Measurements from ENCODE around the gene NPBWR2. TPM values are rescaled to one million over a fixed set of nuclear protein-coding genes. Genes with fewer than 3 reads are reported as not detected.

Gene NPBWR2
- total RNA-seq, 4 donors from 2014 or later = not detected

DNA sequence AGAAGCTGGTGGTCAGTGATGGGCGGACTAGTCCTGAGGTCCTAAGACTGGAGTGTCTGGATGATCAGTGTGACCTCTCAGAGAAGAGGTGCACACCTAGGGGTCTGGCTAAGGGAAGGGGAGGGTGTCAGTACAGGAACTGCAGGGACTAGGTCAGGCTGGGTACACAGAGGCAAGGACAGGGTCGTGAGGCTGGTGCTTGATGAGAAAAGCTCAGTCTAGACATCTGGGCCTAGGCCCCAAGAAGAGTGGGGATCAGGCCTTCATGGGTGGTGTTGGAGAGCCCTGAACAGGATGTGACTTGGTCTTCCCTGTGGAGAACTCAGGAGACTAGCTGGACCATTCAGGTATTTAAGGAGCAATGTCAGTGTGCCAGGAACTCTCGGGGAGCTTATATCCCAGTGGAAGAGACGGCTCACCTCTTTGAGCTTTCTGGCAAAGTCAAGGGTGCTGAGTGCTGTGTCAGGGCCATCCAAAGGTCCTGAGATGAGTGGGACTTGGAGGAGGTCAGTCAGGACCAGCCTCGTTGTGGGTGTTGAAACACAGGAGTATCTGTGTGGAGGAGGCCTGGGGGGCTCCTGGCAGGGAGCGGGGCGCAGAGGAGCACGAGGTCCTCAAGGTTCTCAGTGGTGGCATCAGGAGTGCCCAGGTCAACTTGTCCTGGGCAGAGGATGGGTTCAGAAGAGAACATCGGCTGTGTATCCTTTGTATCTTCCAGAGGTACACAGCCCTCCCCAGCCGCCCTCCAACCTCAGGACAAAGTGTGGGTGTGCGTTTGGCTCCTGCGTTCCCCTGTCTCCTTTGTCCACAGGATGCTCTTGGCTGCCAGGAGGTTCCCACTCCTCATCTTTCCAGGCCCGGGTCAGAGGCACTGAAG, 43.6 kb upstream of the NPBWR2 start:
- Histone ChIP-seq H3K9me3 (no peaks in the 10 kb centered on the region), H3K4me1 (no peaks in the 10 kb centered on the region), H3K27ac (no peak overlapping the region), H3K4me3 (no peak overlapping the region), H3K27me3 (peaks cover 3% of the 10 kb centered on the region), H3K36me3 (no peaks in the 10 kb centered on the region)
- intact Hi-C loops (cut with DNase I; ENCODE audit: low total_unique reads) (no loop called here), in situ Hi-C loops (cut with MboI; ENCODE audit: low pct_ligation_motif_present in 1 of 4, low pct_unique_long_range_greater_than_20kb in 1 of 4, low sequenced_read_pairs in 3 of 4) (no loop called here)
- no peak for DNase-seq
- no peak for TF ChIP-seq POLR2A (IDR thresholded peaks at IDR 0.05)
- 80 to 85% methylated on average over 1 to 13 of the region's 13 CpGs for WGBS, 2 donors (ENCODE audit: low coverage in 1 of 2)

GRCh38 chr20:64149809-64150560, 42.6 kb upstream of the NPBWR2 start:
- intact Hi-C loops (cut with DNase I; ENCODE audit: low total_unique reads) (no loop called here), in situ Hi-C loops (cut with MboI; ENCODE audit: low pct_ligation_motif_present in 1 of 4, low pct_unique_long_range_greater_than_20kb in 1 of 4, low sequenced_read_pairs in 3 of 4) (no loop called here)
- TF ChIP-seq POLR2AphosphoS5 (IDR thresholded peaks at IDR 0.05) (no peak), EP300 (IDR thresholded peaks at IDR 0.05; ENCODE audit: low read depth) (no peak), POLR2A (IDR thresholded peaks at IDR 0.05) (no peak)
- TF ChIP-seq, protein P1, sequence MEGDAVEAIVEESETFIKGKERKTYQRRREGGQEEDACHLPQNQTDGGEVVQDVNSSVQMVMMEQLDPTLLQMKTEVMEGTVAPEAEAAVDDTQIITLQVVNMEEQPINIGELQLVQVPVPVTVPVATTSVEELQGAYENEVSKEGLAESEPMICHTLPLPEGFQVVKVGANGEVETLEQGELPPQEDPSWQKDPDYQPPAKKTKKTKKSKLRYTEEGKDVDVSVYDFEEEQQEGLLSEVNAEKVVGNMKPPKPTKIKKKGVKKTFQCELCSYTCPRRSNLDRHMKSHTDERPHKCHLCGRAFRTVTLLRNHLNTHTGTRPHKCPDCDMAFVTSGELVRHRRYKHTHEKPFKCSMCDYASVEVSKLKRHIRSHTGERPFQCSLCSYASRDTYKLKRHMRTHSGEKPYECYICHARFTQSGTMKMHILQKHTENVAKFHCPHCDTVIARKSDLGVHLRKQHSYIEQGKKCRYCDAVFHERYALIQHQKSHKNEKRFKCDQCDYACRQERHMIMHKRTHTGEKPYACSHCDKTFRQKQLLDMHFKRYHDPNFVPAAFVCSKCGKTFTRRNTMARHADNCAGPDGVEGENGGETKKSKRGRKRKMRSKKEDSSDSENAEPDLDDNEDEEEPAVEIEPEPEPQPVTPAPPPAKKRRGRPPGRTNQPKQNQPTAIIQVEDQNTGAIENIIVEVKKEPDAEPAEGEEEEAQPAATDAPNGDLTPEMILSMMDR (IDR thresholded peaks at IDR 0.05) = no peak
- 88 to 93% methylated on average over 20 to 26 of the region's 26 CpGs for WGBS, 2 donors (ENCODE audit: low coverage in 1 of 2)
- Histone ChIP-seq H3K4me3 (no peak overlapping the region), H3K27ac (no peak overlapping the region), H3K4me1 (no peaks in the 10 kb centered on the region), H3K9me3 (no peaks in the 10 kb centered on the region), H3K36me3 (no peaks in the 10 kb centered on the region), H3K27me3 (peaks cover 3% of the 10 kb centered on the region)
- no peak for DNase-seq

DNA sequence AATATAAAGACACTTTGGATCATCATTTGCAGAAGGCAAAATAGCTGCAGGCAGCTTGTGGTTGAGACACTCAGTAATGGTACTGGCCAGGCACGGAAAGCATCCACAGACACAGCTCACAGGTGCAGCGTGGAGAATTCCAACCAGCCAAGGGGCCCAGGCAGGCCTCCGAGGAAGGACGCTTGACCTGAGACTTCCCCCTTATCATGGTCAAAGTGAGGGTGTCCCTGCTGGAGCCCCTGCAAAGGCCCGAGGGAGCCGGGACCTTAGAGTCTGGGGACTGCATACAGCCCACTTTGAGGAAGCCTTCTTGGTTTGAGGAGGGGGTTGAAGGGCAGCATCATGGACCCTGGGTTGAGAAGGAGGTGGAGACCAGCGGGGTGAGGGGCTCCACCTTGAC, 41.8 kb upstream of the NPBWR2 start:
- in situ Hi-C loops (cut with MboI; ENCODE audit: low pct_ligation_motif_present in 1 of 4, low pct_unique_long_range_greater_than_20kb in 1 of 4, low sequenced_read_pairs in 3 of 4) (no loop called here), intact Hi-C loops (cut with DNase I; ENCODE audit: low total_unique reads) (no loop called here)
- Histone ChIP-seq H3K36me3 (no peaks in the 10 kb centered on the region), H3K27ac (no peak overlapping the region), H3K4me1 (no peaks in the 10 kb centered on the region), H3K27me3 (peaks cover 3% of the 10 kb centered on the region), H3K9me3 (no peaks in the 10 kb centered on the region), H3K4me3 (no peak overlapping the region)
- DNase-seq = no peak
- TF ChIP-seq, protein P1 (IDR thresholded peaks at IDR 0.05) = no peak
- TF ChIP-seq EP300 (IDR thresholded peaks at IDR 0.05; ENCODE audit: low read depth) = no peak
- no peak for TF ChIP-seq POLR2A (IDR thresholded peaks at IDR 0.05)
- 95% methylated on average over 7 of the region's 7 CpGs; no CpG with 5 or more reads in 1 of the 2 donors for WGBS, 2 donors (ENCODE audit: low coverage in 1 of 2)

DNA sequence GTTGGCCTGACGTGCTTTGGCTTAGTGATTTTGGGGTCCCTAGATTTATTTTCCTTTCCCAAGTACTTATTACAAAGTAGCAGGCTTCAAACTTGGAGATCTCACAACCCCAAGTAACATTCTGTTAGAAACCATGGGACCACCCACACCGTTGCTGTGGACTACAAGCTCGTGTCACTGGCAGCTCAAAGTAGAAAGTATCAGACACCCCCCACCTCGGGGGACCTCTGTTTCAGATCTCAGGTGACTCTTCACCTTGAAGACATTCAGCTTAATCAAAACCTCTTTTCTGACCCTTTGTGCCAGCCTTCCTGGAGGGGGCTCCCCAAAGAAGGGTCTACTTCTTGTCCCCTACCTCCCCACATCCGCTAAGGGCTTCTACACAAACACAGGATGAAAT, 41.2 kb upstream of the NPBWR2 start:
- Histone ChIP-seq H3K36me3 (no peaks in the 10 kb centered on the region), H3K27ac (no peak overlapping the region), H3K4me3 (no peak overlapping the region), H3K27me3 (peaks cover 3% of the 10 kb centered on the region), H3K9me3 (no peaks in the 10 kb centered on the region), H3K4me1 (no peaks in the 10 kb centered on the region)
- intact Hi-C loops (cut with DNase I; ENCODE audit: low total_unique reads) = no loop called here
- TF ChIP-seq POLR2AphosphoS5 (IDR thresholded peaks at IDR 0.05) = no peak
- no peak for TF ChIP-seq EP300 (IDR thresholded peaks at IDR 0.05; ENCODE audit: low read depth)
- TF ChIP-seq POLR2A (IDR thresholded peaks at IDR 0.05) = no peak
- TF ChIP-seq, protein P1 (IDR thresholded peaks at IDR 0.05) = no peak
- 83 to 94% methylated on average over 2 to 5 of the region's 5 CpGs for WGBS, 2 donors (ENCODE audit: low coverage in 1 of 2)
- in situ Hi-C loops (cut with MboI; ENCODE audit: low pct_ligation_motif_present in 1 of 4, low pct_unique_long_range_greater_than_20kb in 1 of 4, low sequenced_read_pairs in 3 of 4) = no loop called here
- no peak for DNase-seq

Data from transverse colon (tissue), 4 donors.